HG03469 (cell line): Measurements from ENCODE around the gene MYH15.

Source experiments
- ATAC-seq: cut with Tn5 transposase; IDR thresholded peaks from one replicate; pipeline ENCODE4 v1.9.1; 2021; ENCODE audit warnings: mild to moderate bottlenecking, moderate library complexity, moderate number of reproducible peaks; ENCODE audit not compliant: unreplicated experiment

The MYH15 gene

GRCh38 chr3:108511055-108511454 lies 659 bp upstream of the MYH15 start:
- ATAC-seq = no peak

GRCh38 chr3:108509871-108510270 lies 525 bp downstream of the MYH15 start:
- no peak for ATAC-seq

GRCh38 chr3:108509263-108509662 lies 1.1 kb downstream of the MYH15 start:
- ATAC-seq = no peak

GRCh38 chr3:108507902-108508301 lies 2.5 kb downstream of the MYH15 start:
- no peak for ATAC-seq

DNA sequence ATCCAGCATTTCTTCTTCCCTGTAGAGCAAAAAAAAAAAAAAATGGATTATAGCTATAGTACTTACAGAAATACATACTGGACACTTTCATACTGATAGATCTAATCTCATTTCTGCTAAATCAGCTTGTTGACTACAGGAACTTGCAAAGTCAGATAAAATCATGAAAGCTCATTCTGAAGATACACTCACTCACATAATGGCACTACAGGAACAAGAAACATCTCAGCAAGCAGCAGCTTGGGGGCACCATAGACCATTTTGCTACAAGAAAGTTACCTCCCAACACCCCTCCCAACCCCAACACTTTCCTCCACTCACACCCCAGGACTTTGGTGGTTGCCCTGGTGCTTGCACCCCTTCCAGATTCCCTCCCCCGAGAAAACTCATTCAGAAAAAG lies 4.6 kb downstream of the MYH15 start:
- no peak for ATAC-seq

- ATAC-seq = no peak
These were observed 6.7 kb downstream of the MYH15 start for GRCh38 chr3:108503722-108504121.

DNA sequence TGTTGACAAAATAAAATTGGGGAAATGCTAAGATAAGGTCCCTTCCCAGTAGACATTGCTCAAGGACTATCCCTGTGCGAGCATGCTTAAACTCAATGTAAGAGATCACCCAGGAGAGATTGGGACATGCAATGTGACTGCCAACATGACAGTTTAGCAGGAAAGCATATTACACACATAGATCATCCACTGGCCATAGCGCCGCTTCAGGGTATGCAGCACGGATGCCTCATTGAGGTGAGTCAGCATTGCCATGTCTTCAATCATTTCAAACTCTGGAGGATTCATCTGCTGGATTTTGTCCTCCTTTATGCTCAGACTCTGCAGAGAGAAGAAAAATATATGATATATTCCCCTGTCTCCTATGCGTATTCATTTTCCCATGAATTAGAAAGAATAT lies 8.9 kb downstream of the MYH15 start:
- no peak for ATAC-seq

- no peak for ATAC-seq
These were observed 9.7 kb downstream of the MYH15 start for GRCh38 chr3:108500728-108501127.

DNA sequence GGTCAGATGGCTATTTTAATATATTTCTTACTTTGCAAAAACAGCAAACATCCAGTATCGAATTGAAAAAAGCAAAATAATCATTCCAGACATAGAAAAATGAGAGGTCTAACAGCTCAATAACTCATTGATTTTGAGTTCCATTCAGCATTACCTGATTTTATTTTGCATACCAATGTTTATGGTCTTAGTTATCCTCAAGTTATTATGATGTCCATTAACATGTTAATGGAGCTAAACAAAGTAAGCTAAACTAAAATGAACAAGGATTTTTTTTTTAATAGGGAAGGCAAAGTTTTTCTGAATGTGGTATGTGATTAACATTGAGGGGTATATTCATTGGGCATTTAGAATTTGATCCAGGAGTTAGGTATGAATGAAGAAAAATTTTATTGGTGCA lies 13.1 kb downstream of the MYH15 start:
- ATAC-seq = no peak

DNA sequence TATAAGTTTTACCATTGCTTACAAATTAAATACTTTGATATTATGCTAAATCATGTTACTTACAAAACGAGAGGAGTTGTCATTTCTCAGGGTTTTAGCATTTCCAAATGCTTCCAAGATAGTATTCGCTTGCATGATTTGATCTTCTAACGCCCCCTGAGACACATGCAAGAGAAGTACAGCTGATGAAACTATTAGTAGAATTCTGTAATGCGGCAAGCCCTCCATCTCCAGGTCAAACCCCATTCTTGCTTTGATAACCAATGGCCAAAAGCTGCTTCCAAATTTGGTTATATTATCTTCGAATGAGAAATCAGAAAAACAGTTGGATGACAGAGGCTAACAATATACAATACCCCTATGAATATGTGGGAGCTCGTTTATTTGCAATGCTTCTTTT lies 14.7 kb downstream of the MYH15 start:
- no peak for ATAC-seq

- ATAC-seq = no peak
These were observed 15.4 kb downstream of the MYH15 start for GRCh38 chr3:108494906-108495531.

DNA sequence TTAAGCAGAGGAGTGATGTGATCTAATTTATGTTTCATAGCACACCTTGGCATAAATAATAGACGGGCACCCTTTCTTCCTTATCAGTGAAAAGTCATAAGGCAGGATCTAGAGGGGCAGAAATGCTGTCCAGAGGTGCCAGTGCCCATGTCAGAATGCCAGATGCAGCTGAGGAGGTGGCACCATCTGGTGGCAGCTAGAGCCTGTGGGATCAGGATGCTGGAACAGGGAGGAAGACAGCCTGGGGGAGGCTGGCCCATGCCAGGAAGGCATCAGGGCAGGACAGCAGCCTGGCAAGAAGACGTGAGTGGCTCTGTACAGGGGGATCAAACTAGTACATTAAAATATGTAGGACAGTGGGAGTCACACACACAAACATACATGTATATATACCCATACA lies 16.5 kb downstream of the MYH15 start:
- ATAC-seq = no peak

DNA sequence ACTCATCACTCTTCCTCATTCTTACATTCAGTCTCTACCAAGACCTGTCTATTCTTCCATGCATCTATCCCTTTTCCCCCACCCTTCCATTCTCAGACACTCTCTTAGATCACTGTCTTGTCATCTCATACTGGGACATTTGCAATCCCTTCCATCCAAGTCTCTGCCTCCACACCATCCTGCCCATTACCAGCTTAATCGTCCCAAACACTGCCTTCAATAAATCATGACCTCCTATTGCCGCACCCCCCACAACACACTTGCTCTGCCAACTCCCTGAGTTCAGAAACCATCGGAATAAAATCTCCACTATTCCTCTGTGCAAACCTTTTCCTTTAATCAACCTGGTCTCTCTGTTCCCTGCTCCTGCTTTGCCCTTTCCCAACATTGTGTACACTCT lies 18.9 kb downstream of the MYH15 start:
- ATAC-seq = no peak

DNA sequence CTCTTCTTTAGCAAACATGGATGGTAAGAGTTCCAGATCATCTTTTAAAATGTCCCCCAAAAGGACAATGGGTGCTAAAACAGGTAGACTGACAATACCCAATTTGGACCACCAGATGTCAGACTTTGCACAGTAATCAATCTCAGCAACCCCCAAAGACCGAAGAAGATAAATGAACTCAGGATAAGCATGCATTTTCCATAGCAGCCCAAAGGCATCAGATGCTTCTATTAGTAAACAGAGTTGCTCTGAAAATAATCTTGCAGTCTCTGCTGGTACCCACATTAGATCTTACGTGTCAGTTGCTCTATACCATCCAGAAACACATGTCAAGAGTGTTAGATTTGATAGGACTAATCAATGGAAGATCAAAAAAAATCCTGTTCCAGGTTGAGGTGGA lies 20.6 kb downstream of the MYH15 start:
- ATAC-seq = peak; percentile 86

GRCh38 chr3:108488631-108489030 lies 21.8 kb downstream of the MYH15 start:
- no peak for ATAC-seq

DNA sequence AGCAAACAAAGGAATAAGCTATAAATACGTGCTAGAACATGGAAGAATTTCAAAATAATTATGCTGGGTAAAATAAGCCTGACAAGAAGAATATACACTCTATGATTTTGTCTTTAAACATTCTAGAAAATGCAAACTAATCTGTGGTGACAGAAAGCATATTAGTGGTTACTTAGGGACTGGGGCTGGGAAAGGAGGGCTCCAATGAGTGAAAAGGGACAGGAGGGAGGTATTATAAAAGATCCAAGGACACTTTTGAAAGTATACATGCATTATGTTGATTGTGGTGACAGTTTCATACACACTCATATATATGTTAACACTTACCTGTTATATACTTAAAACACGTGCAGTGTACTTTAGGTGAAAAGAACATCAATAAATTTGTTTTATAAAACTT lies 23.0 kb downstream of the MYH15 start:
- no peak for ATAC-seq

DNA sequence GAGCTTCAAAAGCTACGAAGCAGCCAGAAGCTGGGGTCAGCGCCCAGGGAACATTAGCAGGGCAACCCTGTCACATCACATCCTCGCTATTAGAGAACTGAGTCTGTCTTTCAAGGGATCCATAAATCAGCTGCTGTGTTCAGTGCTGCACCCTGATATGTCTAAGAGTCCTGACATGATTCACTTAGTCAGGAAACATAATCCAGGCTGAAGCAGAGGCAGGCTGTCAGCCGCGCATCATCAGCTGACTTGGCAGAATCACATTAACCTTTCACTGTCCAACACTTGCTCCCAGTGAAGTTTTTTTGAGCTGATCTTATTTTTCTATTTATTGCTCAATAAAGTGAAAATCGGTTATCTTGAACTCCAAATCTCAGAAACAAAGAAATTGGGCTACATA lies 23.5 kb downstream of the MYH15 start:
- ATAC-seq = no peak

DNA sequence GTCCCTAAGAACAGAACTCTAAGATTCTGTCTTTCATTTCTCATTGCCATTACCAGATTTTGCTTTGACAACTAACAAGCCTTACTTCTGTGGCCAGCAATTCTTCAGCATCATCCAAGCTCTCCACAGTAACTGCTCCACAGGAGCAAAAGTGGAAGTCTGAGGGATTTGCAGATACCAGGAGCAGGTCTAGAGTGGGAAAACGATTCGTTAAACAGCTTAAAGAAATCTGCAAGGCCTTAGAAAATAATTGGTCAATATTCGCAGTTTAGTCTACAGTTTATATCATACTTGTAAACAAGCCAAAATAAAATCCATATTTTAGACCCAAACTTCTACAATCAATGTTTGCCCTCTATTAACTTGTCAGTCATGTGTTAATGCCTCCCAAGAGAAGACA lies 24.1 kb downstream of the MYH15 start:
- no peak for ATAC-seq

- no peak for ATAC-seq
These were observed 25.2 kb downstream of the MYH15 start for GRCh38 chr3:108485146-108485545.

DNA sequence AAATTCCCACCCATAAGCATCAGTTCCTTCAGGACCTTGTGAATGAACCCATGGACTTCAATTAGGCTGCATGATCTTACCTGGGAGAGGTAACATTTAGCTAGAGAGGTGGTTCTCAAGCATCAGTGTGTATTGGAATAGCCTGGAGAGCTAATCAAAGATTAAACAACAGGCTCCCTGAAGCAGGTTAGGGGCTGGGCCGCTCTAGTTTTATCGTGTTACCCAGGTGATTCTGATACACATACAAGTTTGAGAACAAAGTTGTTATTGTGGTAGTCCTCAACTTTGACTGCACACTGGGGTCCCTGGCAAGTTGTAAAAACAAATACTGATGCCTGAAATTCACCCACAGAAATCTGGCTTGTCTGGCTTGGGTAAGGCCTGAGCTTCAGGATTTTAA lies 31.2 kb downstream of the MYH15 start:
- no peak for ATAC-seq

DNA sequence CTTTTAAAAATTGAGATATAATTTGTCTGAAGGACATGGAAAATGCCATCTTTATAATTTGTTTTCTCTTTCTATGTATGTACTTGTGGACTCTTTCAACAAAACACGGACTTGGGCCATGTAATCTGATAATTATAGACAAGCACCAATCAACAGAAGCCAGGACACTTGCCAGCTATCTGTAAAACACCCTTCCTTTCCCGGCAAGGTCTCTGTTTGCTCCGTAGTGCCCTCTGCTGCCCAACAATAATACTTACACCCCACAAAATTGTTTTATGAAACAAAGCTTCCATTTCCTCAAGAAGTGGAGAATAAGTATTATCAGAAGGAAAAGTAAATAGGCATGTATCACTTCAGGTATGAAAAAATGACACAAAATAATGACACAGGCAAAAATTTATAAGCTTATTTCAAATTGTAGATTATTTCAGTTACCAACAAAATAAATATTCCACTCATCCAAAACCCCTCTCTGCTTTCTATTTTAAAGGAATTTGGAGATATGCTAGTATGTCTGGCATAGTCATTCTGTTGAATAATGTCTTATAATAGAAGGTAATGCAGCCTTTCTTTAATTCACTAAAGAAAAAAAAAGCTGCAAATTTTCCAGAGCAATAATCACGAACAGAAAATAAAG lies 32.8 kb downstream of the MYH15 start:
- no peak for ATAC-seq

DNA sequence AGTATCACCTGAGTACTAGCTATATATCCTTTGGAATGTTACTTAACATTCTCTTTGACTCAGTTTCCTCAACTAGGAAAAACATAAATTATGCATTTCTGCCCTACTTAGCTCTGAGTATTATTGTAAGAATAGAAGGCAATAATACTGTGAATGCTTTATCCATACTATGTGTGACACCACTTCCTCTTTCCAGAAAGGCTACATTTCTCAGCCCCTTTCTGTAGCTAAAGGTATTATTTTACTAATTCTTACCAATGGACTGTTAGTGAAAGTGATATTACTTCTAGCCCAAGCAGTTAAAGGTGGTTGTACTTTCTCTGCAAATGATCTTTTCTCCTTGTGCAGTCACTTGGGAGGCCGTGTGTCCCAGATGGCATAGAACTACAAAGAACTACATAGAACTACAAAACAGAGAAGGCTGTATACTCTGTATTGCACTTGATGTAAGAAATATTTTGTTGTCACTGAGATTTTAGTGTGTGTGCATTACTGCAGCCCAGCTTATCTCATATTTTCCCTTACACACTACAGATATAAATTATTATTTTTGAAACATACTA lies 35.1 kb downstream of the MYH15 start:
- no peak for ATAC-seq

DNA sequence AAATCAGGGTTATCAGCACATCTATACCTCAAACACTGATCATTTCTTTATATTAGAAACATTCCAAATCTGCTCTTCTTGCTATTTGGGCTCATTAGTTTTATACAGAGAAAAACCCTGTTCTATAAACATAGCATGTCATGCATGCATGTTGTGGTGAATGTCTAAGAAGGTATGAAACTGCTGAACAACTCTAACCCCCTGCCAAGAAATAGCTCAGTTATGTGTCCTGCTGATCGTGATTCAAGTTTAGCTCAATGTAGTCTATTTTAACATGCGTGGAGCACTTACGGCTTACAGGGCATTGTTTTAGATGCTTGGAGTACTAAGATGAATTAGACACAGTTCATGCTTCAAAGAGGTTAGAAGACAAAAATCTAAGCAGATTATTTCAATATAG lies 35.8 kb downstream of the MYH15 start:
- no peak for ATAC-seq
